PC-3 (cell line): ENCODE results near the gene COL27A1.

Experiments
- EZH2phosphoT487 ChIP-seq: fragments of 300-600 bp; sonication (generic); IDR thresholded peaks from 2 replicates; pipeline ENCODE4 v1.6.1; 2018; ENCODE audit warnings: mild to moderate bottlenecking, antibody characterized with exemption, low read length, borderline replicate concordance
- TF ChIP-seq, protein P1 (sequence below): fragments of 300-600 bp; sonication (generic); conservative IDR thresholded peaks from 2 replicates; pipeline ENCODE4 v1.5.1; 2017; ENCODE audit warnings: antibody characterized with exemption, low read depth, mild to moderate bottlenecking, low read length

DNA sequence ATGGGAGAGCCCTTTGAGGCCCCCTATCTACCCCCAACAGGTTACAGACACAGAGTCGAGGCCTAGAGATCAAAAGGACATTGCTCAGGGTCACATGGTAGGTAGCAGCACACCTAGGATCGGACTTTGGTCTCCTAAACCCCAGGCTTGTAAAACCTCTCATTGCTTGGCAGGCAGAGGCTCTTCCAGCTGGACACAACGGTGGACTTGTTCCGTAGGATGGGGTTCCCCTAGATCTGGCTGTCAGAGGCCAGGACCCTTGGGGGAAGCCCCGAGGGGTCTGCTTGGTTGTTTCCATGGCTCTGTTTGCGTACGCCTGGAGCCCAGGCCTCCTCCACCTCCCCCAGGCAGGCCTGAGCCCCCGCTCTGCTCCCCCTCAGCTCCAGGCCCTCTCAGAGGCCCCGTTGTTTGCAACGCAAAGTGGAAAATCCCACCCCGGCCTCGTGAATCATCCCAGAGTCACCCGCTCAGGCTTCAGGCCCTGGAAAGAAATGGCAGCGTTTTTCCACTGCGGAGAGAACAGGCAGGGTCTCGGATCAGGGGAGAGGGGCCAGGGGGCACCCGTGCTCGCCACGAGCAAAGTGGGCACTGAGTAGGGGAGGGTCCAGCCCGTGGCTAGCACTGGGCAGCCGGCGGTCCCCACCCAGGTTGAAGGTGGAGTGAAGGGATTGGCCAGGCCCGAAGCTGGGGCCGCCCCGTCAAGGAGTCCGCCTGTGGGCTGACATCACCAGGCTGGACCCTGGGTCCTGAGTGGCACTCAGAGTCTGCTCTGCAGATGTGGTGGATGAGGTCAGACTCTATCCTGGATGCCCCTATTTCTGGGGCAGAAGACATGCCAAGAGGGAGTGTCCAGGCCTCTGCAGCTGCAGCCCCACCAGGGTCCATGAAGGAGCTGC is 19.8 kb downstream of the COL27A1 start:
- TF ChIP-seq, protein P1, sequence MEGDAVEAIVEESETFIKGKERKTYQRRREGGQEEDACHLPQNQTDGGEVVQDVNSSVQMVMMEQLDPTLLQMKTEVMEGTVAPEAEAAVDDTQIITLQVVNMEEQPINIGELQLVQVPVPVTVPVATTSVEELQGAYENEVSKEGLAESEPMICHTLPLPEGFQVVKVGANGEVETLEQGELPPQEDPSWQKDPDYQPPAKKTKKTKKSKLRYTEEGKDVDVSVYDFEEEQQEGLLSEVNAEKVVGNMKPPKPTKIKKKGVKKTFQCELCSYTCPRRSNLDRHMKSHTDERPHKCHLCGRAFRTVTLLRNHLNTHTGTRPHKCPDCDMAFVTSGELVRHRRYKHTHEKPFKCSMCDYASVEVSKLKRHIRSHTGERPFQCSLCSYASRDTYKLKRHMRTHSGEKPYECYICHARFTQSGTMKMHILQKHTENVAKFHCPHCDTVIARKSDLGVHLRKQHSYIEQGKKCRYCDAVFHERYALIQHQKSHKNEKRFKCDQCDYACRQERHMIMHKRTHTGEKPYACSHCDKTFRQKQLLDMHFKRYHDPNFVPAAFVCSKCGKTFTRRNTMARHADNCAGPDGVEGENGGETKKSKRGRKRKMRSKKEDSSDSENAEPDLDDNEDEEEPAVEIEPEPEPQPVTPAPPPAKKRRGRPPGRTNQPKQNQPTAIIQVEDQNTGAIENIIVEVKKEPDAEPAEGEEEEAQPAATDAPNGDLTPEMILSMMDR = no peak
- no peak for TF ChIP-seq EZH2phosphoT487
